IMR-90 (cell line): ENCODE measurements around the gene NDUFB7. TPM values are rescaled to one million over a fixed set of nuclear protein-coding genes. Genes with fewer than 3 reads are reported as not detected.

Experiments
- ATAC-seq: fragments of 200-7000 bp; cut with Tn5 transposase; 2 replicates; pipeline ENCODE4 v1.9.1; 2020; ENCODE audit warnings: low read depth, mild to moderate bottlenecking, moderate library complexity
- BruUV-seq: library from RNA; stranded (reverse); fragments of 400-500 nt; replicated peaks from 2 replicates; lab custom pipeline; 2021; lab: Mats Ljungman, UMichigan
- CTCF ChIA-PET: fragments of 300-600 bp; formaldehyde crosslinking; extraction: SDS; loops from one replicate; lab custom pipeline; 2021; ENCODE audit warnings: antibody characterized with exemption; lab: Yijun Ruan, JAX
- POLR2A ChIA-PET: fragments of 300-600 bp; sonication (Branson Sonifier 250); formaldehyde crosslinking; loops from one replicate; lab custom pipeline; 2022; ENCODE audit warnings: antibody characterized with exemption; ENCODE audit not compliant: unreplicated experiment; lab: Charles Lee
- DNase-seq: peaks from one replicate; pipeline ENCODE4 v3.0.0; 2013
- H2AFZ ChIP-seq: replicated peaks from 2 replicates; pipeline ENCODE3; 2013; ENCODE audit warnings: low read length, mild to moderate bottlenecking; ENCODE audit not compliant: poor library complexity
- H2AK5ac ChIP-seq: 2 replicates; pipeline ENCODE4 v1.6.1; 2013; ENCODE audit warnings: low read depth, low read length, inconsistent platforms
- H2AK9ac ChIP-seq: replicated peaks from 2 replicates; pipeline ENCODE3; 2013; ENCODE audit warnings: mild to moderate bottlenecking, low read depth, low read length, moderate library complexity; ENCODE audit not compliant: poor library complexity
- H2BK120ac ChIP-seq: 2 replicates; pipeline ENCODE4 v1.6.1; 2013; ENCODE audit warnings: low read depth, low read length, inconsistent platforms
- H2BK15ac ChIP-seq: 3 replicates; pipeline ENCODE4 v1.6.1; 2013; ENCODE audit warnings: low read depth, low read length, inconsistent platforms
- H2BK20ac ChIP-seq: 2 replicates; pipeline ENCODE4 v1.6.1; 2013; ENCODE audit warnings: low read depth, mild to moderate bottlenecking, inconsistent platforms, low read length, moderate library complexity
- H2BK5ac ChIP-seq: 2 replicates; pipeline ENCODE4 v1.6.1; 2013; ENCODE audit warnings: mild to moderate bottlenecking, low read depth, low read length, inconsistent platforms; ENCODE audit not compliant: poor library complexity, severe bottlenecking
- H3K14ac ChIP-seq: replicated peaks from 2 replicates; pipeline ENCODE4 v1.6.1; 2013; ENCODE audit warnings: low read depth, low read length, inconsistent platforms
- H3K18ac ChIP-seq: 2 replicates; pipeline ENCODE4 v1.6.1; 2013; ENCODE audit warnings: low read depth, low read length, control low read depth
- H3K23ac ChIP-seq: 2 replicates; pipeline ENCODE4 v1.6.1; 2013; ENCODE audit warnings: low read depth, low read length, inconsistent platforms
- H3K27ac ChIP-seq: 2 replicates; pipeline ENCODE4 v1.5.1; 2013; ENCODE audit warnings: mild to moderate bottlenecking, control low read depth, low read length; ENCODE audit not compliant: insufficient read depth
- H3K27me3 ChIP-seq: 2 replicates; pipeline ENCODE4 v1.6.1; 2013; ENCODE audit warnings: low read length; ENCODE audit not compliant: control insufficient read depth, insufficient read depth
- H3K36me3 ChIP-seq: 2 replicates; pipeline ENCODE4 v1.6.1; 2013; ENCODE audit warnings: low read length, mixed read lengths; ENCODE audit not compliant: control insufficient read depth, insufficient read depth
- H3K4ac ChIP-seq: 2 replicates; pipeline ENCODE4 v1.6.1; 2013; ENCODE audit warnings: low read depth, low read length, inconsistent platforms
- H3K4me1 ChIP-seq: 2 replicates; pipeline ENCODE4 v1.6.1; 2013; ENCODE audit warnings: low read length, mixed read lengths; ENCODE audit not compliant: control insufficient read depth, insufficient read depth
- H3K4me2 ChIP-seq: 2 replicates; pipeline ENCODE4 v1.6.1; 2013; ENCODE audit warnings: low read depth, mild to moderate bottlenecking, control low read depth, low read length, moderate library complexity
- H3K4me3 ChIP-seq: 2 replicates; pipeline ENCODE4 v1.5.1; 2013; ENCODE audit warnings: low read depth, mild to moderate bottlenecking, control low read depth, low read length, moderate library complexity; ENCODE audit not compliant: insufficient read depth
- H3K56ac ChIP-seq: 2 replicates; pipeline ENCODE4 v1.6.1; 2013; ENCODE audit warnings: low read length, inconsistent platforms; ENCODE audit not compliant: insufficient read depth; ENCODE audit errors: extremely low read depth
- H3K79me1 ChIP-seq, 2 experiments: 2 replicates each; pipeline ENCODE4 v1.6.1; 2013; ENCODE audit warnings: low read length in 2 of 2, inconsistent platforms in 1 of 2, low read depth in 1 of 2
- H3K9ac ChIP-seq: 2 replicates; pipeline ENCODE4 v1.6.1; 2013; ENCODE audit warnings: low read depth, low read length, control low read depth
- H3K9me1 ChIP-seq: 2 replicates; pipeline ENCODE4 v1.6.1; 2013; ENCODE audit warnings: low read length, inconsistent platforms; ENCODE audit not compliant: insufficient read depth
- H3K9me3 ChIP-seq: 2 replicates; pipeline ENCODE4 v1.6.1; 2013; ENCODE audit warnings: low read length; ENCODE audit not compliant: control insufficient read depth, insufficient read depth
- H4K20me1 ChIP-seq: 2 replicates; pipeline ENCODE4 v1.6.1; 2013; ENCODE audit warnings: low read length, inconsistent platforms; ENCODE audit not compliant: insufficient read depth
- H4K5ac ChIP-seq: 2 replicates; pipeline ENCODE4 v1.6.1; 2013; ENCODE audit warnings: mild to moderate bottlenecking, low read depth, low read length, control low read depth
- H4K8ac ChIP-seq, 2 experiments: 2 replicates each; pipeline ENCODE4 v1.6.1; 2013; ENCODE audit warnings: low read depth in 2 of 2, low read length in 2 of 2, control low read depth in 1 of 2, inconsistent platforms in 1 of 2
- H4K91ac ChIP-seq: 2 replicates; pipeline ENCODE4 v1.6.1; 2013; ENCODE audit warnings: low read depth, low read length, inconsistent platforms; ENCODE audit not compliant: insufficient read depth
- BHLHE40 ChIP-seq: fragments of 150-350 bp; IDR thresholded peaks from 2 replicates; pipeline ENCODE4 v1.6.1; 2016; ENCODE audit warnings: mild to moderate bottlenecking, low read depth, low read length
- CEBPB ChIP-seq: IDR thresholded peaks from 2 replicates; pipeline ENCODE4 v1.6.1; 2012; ENCODE audit warnings: low read depth, low read length, improper control_type of control experiment
- CHD1 ChIP-seq: IDR thresholded peaks from 2 replicates; pipeline ENCODE4 v1.6.1; 2012; ENCODE audit warnings: low read depth, low read length, improper control_type of control experiment
- CTCF ChIP-seq: conservative IDR thresholded peaks from 2 replicates; pipeline ENCODE4 v1.5.1; 2012; ENCODE audit warnings: mild to moderate bottlenecking, low read depth, low read length, improper control_type of control experiment
- ELK1 ChIP-seq: fragments of 150-350 bp; IDR thresholded peaks from 2 replicates; pipeline ENCODE4 v1.6.1; 2016; ENCODE audit warnings: low read depth, mild to moderate bottlenecking, low read length, moderate library complexity, borderline replicate concordance
- FOS ChIP-seq: fragments of 150-350 bp; IDR thresholded peaks from 2 replicates; pipeline ENCODE4 v1.6.1; 2016; ENCODE audit warnings: low read depth, low read length
- MAFK ChIP-seq: IDR thresholded peaks from 2 replicates; pipeline ENCODE4 v1.6.1; 2012; ENCODE audit warnings: low read depth, low read length, improper control_type of control experiment
- MXI1 ChIP-seq: IDR thresholded peaks from 2 replicates; pipeline ENCODE4 v1.6.1; 2012; ENCODE audit warnings: low read depth, mild to moderate bottlenecking, low read length, moderate library complexity, borderline replicate concordance
- NFE2L2 ChIP-seq: fragments of 150-350 bp; IDR thresholded peaks from 2 replicates; pipeline ENCODE4 v1.6.1; 2016; ENCODE audit warnings: low read depth, mild to moderate bottlenecking, low read length
- POLR2A ChIP-seq: IDR thresholded peaks from 2 replicates; pipeline ENCODE4 v1.6.1; 2012; ENCODE audit warnings: mild to moderate bottlenecking, low read depth, low read length
- RAD21 ChIP-seq: IDR thresholded peaks from 2 replicates; pipeline ENCODE4 v1.6.1; 2012; ENCODE audit warnings: low read length, improper control_type of control experiment
- RCOR1 ChIP-seq: IDR thresholded peaks from 2 replicates; pipeline ENCODE4 v1.6.1; 2012; ENCODE audit warnings: mild to moderate bottlenecking, low read length, improper control_type of control experiment; ENCODE audit not compliant: insufficient replicate concordance
- RFX5 ChIP-seq: IDR thresholded peaks from 2 replicates; pipeline ENCODE4 v1.8.0; 2012; ENCODE audit warnings: low read depth, mild to moderate bottlenecking, low read length, moderate library complexity
- SMC3 ChIP-seq: fragments of 150-350 bp; IDR thresholded peaks from 2 replicates; pipeline ENCODE4 v1.6.1; 2016; ENCODE audit warnings: low read depth, mild to moderate bottlenecking, antibody characterized with exemption, low read length, moderate library complexity
- USF2 ChIP-seq: fragments of 150-350 bp; IDR thresholded peaks from 2 replicates; pipeline ENCODE4 v1.6.1; 2017; ENCODE audit warnings: mild to moderate bottlenecking, antibody characterized with exemption, low read length, low read depth
- WGBS, 2 experiments: methylation state at CpG; one replicate each; pipeline versions ENCODE4 v1.1.5 to v1.1.7; 2013; ENCODE audit warnings: missing lambda C conversion rate in 2 of 2; ENCODE audit not compliant: insufficient read length in 1 of 2; ENCODE audit errors: extremely low coverage in 2 of 2; 5-methylcytosine and 5-hydroxymethylcytosine counted together
- dilution Hi-C: fragments of 300-500 bp; cut with HindIII; formaldehyde crosslinking; loops from one replicate; pipeline ENCODE4 v1.14.3; 2018; ENCODE audit warnings: low sequenced_read_pairs; ENCODE audit not compliant: unreplicated experiment
- in situ Hi-C: fragments of 300-500 bp; cut with MboI; formaldehyde crosslinking; loops from 3 replicates; pipeline ENCODE4 v1.14.3; 2019; ENCODE audit warnings: low sequenced_read_pairs, inconsistent platforms, mixed read lengths
- intact Hi-C: fragments of 100-400 bp; cut with micrococcal nuclease; formaldehyde crosslinking; loops from 2 replicates; pipeline ENCODE4 v1.10.0; 2022
- polyA plus RNA-seq, 3 experiments: library from polyadenylated mRNA; depleted of rRNA; stranded (reverse); fragments of >200 nt; gene quantifications; 2 replicates each; pipeline ENCODE4 v1.2.3, GENCODE V29; 2012; ENCODE audit warnings: low replicate concordance in 1 of 3
- total RNA-seq: library from RNA; depleted of rRNA; stranded (reverse); fragments of >200 nt; gene quantifications from 2 replicates; pipeline ENCODE4 v1.2.3, GENCODE V29; 2012

NDUFB7 gene
- total and polyA plus RNA-seq, 2 of the 4 experiments (the other 2 are of a cell fraction) = 436 to 523 TPM

- H3K4ac ChIP-seq = peak overlapping the region; percentile 45; the same call in 1 of the 2 replicates
- H3K56ac ChIP-seq = no peak overlapping the region
- ATAC-seq (peak; percentile 36), DNase-seq (peak; percentile 34)
- H3K4me3 ChIP-seq = no peak overlapping the region
- no peaks in the 10 kb centered on the region for H3K36me3 ChIP-seq
- H3K9me3 ChIP-seq = no peaks in the 10 kb centered on the region
- no peak overlapping the region for H3K27ac ChIP-seq
- ChIA-PET CTCF (interaction anchor here (0.6 to 1.2 kb wide), 3 partner anchors 9 to 14 kb away, joined by 3 read pairs; no protein-coding TSS in a partner anchor), POLR2A (no interaction called here)
- H2BK20ac ChIP-seq = no peak overlapping the region
- H2AK5ac ChIP-seq = peak overlapping the region; percentile 70
- H3K4me1 ChIP-seq = peaks cover 6% of the 10 kb centered on the region; the same call in 1 of the 2 replicates
- peak overlapping the region; percentile 52 for H3K4me2 ChIP-seq
- no peak overlapping the region for H2BK15ac ChIP-seq
- no peak overlapping the region for H2BK120ac ChIP-seq
- peak overlapping the region; percentile 8 for H2BK5ac ChIP-seq
- BruUV-seq = no TSS peak
- intact Hi-C loops (no loop called here), in situ Hi-C loops (loop anchor here (25.0 kb wide), 1 partner anchor 881 kb away; the partner anchor contains the start of gene WIZ), dilution Hi-C loops (no loop called here)
- H2AFZ ChIP-seq = peak overlapping the region; percentile 92
- no peak overlapping the region for H3K9ac ChIP-seq
- H3K27me3 ChIP-seq = no peaks in the 10 kb centered on the region
- no peak overlapping the region for H3K23ac ChIP-seq
- peak overlapping the region; percentile 84 for H2AK9ac ChIP-seq
- H4K91ac ChIP-seq = no peak overlapping the region
- H3K14ac ChIP-seq = no peak overlapping the region
- no peak overlapping the region for H3K18ac ChIP-seq
- WGBS, 2 experiments = 71% methylated on average over 9 of the region's 12 CpGs; no CpG with 5 or more reads in 1 of the 2 experiments
- peaks cover 10% of the 10 kb centered on the region for H4K20me1 ChIP-seq
- no peak overlapping the region for H4K5ac ChIP-seq
- peak overlapping the region in 1 of 2 experiments; percentile 37; a peak in 1 of 4 replicates for H4K8ac ChIP-seq
- H3K79me1 ChIP-seq = peaks cover 7 to 45% of the 10 kb centered on the region in 2 experiments
- H3K9me1 ChIP-seq = peaks cover 7% of the 10 kb centered on the region
- TF ChIP-seq CTCF = no peak
- no peak for TF ChIP-seq CEBPB
- no peak for TF ChIP-seq USF2
- no peak for TF ChIP-seq SMC3
- TF ChIP-seq RAD21 = no peak
- no peak for TF ChIP-seq FOS
- TF ChIP-seq BHLHE40 = no peak
- TF ChIP-seq RCOR1 = no peak
- no peak for TF ChIP-seq ELK1
- no peak for TF ChIP-seq MAFK
- no peak for TF ChIP-seq MXI1
- no peak for TF ChIP-seq NFE2L2
- TF ChIP-seq POLR2A = no peak
- no peak for TF ChIP-seq RFX5
- no peak for TF ChIP-seq CHD1
These were observed 15.8 kb downstream of the NDUFB7 start for GRCh38 chr19:14555918-14556661.
